MM.1S (cell line): ENCODE results near the gene SYTL2.

ENCODE experiments used
- CTCF ChIP-seq: fragments of 300-600 bp; sonication (generic); IDR thresholded peaks from 2 replicates; pipeline ENCODE4 v1.5.1; 2016; ENCODE audit warnings: antibody characterized with exemption, low read length, mixed read lengths
- EZH2phosphoT487 ChIP-seq: fragments of 300-600 bp; sonication (generic); IDR thresholded peaks from 2 replicates; pipeline ENCODE4 v1.6.1; 2018; ENCODE audit warnings: antibody characterized with exemption, low read length

DNA sequence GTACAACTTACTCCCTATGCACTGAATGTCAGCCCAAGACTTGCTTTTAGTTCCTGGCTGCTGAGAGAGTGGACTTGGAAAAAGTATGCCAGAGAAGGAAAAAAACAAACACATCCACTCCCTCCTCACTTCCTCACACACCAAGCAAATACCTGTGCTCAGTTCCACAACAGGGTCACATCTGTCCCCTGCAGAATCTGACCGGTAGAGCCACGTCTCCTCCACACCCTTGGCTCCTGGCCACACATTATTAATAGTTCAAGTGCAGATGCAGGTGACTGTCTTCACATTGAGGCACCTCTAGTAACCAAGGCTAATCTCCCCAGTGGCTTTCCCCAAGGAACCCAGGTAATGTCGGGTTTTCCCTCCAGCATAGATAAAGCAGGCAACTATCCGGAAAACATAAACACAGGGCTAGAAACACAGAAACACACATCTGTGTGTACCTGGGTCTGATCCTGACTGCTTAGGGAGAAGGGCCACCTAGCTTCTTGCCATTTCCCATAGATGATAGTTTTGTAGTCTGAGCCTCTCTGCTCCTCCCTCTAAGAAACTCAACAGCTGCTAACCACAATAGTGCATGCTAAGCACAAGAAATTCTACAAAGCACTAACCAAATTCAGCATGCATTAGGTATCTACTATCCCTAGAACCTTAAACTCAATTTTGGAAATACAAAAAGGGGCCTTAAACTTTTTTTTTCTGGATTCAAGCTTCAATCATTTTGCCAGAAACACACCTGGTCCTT lies 10.2 kb downstream of the SYTL2 start:
- TF ChIP-seq CTCF (no peak), EZH2phosphoT487 (no peak)
